AG09309 (cell line): ENCODE results near the gene MBNL1.

Source experiments
- DNase-seq: peaks from one replicate; pipeline ENCODE4 v3.0.0-alpha.2; 2010; ENCODE audit warnings: low read depth
- H3K4me3 ChIP-seq: 2 replicates; pipeline ENCODE4 v1.5.1; 2011; ENCODE audit warnings: mild to moderate bottlenecking, low read depth, low read length, moderate library complexity; ENCODE audit not compliant: control insufficient read depth
- CTCF ChIP-seq: IDR thresholded peaks from 2 replicates; pipeline ENCODE4 v1.5.1; 2011; ENCODE audit warnings: mild to moderate bottlenecking, low read depth, low read length, inconsistent platforms; ENCODE audit not compliant: insufficient read depth, control insufficient read depth; ENCODE audit errors: missing control alignments

The MBNL1 gene

GRCh38 chr3:152313430-152313829, 44.7 kb downstream of the MBNL1 start:
- no peak for DNase-seq
- H3K4me3 ChIP-seq, result no peak overlapping the region
- no peak for TF ChIP-seq CTCF

- no peak for TF ChIP-seq CTCF
- no peak for DNase-seq
- H3K4me3 ChIP-seq, result no peak overlapping the region
Observed at GRCh38 chr3:152313914-152314313, 45.2 kb downstream of the MBNL1 start.

GRCh38 chr3:152314677-152315353, 46.1 kb downstream of the MBNL1 start:
- TF ChIP-seq CTCF, result no peak
- H3K4me3 ChIP-seq, result no peak overlapping the region
- DNase-seq, result no peak

- no peak for TF ChIP-seq CTCF
- DNase-seq, result no peak
- no peak overlapping the region for H3K4me3 ChIP-seq
Observed at GRCh38 chr3:152315623-152316022, 46.9 kb downstream of the MBNL1 start.

GRCh38 chr3:152316318-152316717, 47.6 kb downstream of the MBNL1 start:
- DNase-seq, result no peak
- no peak for TF ChIP-seq CTCF

GRCh38 chr3:152317184-152317583, 48.5 kb downstream of the MBNL1 start:
- no peak for DNase-seq
- no peak for TF ChIP-seq CTCF
- H3K4me3 ChIP-seq, result no peak overlapping the region

More at GRCh38 chr3:152316318-152316717, 47.6 kb downstream of the MBNL1 start:
- H3K4me3 ChIP-seq, result no peak overlapping the region
